ENCODE results near the gene TPCN2.

DNA sequence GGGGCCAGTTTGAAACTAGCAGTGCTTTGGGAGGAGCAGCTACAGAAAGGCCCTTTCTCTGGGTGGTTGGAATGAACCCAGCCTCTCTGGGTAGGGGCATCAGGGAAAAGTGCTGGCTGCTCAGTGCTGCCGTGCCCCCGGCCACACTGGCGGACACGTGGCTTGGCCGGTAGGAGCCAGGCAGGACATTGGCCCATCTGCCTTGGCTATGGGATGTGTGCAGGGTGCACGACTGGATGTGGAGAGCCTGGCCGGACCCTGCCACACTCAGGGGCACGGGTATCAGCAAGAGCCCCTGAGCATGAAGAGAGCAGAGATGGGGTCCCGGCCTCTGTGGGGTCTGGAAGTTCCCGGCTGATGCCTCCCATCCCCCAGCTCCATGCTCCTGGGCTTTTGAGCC is 46.6 kb downstream of the TPCN2 start:
- TF ChIP-seq, protein P1, sequence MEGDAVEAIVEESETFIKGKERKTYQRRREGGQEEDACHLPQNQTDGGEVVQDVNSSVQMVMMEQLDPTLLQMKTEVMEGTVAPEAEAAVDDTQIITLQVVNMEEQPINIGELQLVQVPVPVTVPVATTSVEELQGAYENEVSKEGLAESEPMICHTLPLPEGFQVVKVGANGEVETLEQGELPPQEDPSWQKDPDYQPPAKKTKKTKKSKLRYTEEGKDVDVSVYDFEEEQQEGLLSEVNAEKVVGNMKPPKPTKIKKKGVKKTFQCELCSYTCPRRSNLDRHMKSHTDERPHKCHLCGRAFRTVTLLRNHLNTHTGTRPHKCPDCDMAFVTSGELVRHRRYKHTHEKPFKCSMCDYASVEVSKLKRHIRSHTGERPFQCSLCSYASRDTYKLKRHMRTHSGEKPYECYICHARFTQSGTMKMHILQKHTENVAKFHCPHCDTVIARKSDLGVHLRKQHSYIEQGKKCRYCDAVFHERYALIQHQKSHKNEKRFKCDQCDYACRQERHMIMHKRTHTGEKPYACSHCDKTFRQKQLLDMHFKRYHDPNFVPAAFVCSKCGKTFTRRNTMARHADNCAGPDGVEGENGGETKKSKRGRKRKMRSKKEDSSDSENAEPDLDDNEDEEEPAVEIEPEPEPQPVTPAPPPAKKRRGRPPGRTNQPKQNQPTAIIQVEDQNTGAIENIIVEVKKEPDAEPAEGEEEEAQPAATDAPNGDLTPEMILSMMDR (IDR thresholded peaks at IDR 0.05) = no peak
- no peak for TF ChIP-seq POLR2A (IDR thresholded peaks at IDR 0.05)
